Esophagus muscularis mucosa (tissue), 4 donors: ENCODE data around the gene PEG3. TPM values are rescaled to one million over a fixed set of nuclear protein-coding genes. Genes with fewer than 3 reads are reported as not detected.

Experiments
- DNase-seq: peaks from one replicate; pipeline ENCODE4 v3.0.0-alpha.2; 2017; ENCODE audit errors: extremely low spot score
- H3K27ac ChIP-seq, 4 donors: fragments of 200-600 bp; sonication (generic); replicated peaks in 1 of 4; 1 replicate in 3 of 4; 2 replicates in 1 of 4; pipeline ENCODE4 v1.5.1; 2016 to 2019; ENCODE audit warnings: mild to moderate bottlenecking in 1 of 4
- H3K27me3 ChIP-seq, 4 donors: fragments of 200-600 bp; sonication (generic); one replicate each; pipeline versions ENCODE4 v1.5.1 to v1.6.0; 2016 to 2019
- H3K36me3 ChIP-seq, 4 donors: fragments of 200-600 bp; sonication (generic); one replicate each; pipeline ENCODE4 v1.5.1; 2016 to 2019
- H3K4me1 ChIP-seq, 4 donors: fragments of 200-600 bp; sonication (generic); one replicate each; pipeline ENCODE4 v1.5.1; 2016 to 2019
- H3K4me3 ChIP-seq, 4 donors: fragments of 200-600 bp; sonication (generic); 1 replicate in 2 of 4; 2 replicates in 2 of 4; pipeline ENCODE4 v1.5.1; 2016 to 2019; ENCODE audit warnings: mild to moderate bottlenecking in 4 of 4, moderate library complexity in 1 of 4
- H3K9me3 ChIP-seq, 4 donors: fragments of 200-600 bp; sonication (generic); 1 replicate in 3 of 4; 2 replicates in 1 of 4; pipeline ENCODE4 v1.5.1; 2016 to 2019
- CTCF ChIP-seq, 3 experiments: fragments of 200-600 bp in 2 of 3; fragments of 450-650 bp in 1 of 3; sonication (generic) in 2 of 3; IDR thresholded peaks; one replicate each; pipeline ENCODE4 v1.5.1; 2017 to 2019; ENCODE audit warnings: antibody characterized with exemption in 3 of 3, mild to moderate bottlenecking in 2 of 3, moderate library complexity in 1 of 3
- EP300 ChIP-seq: sonication (generic); formaldehyde crosslinking; IDR thresholded peaks from one replicate; pipeline ENCODE4 v1.6.1; 2017; ENCODE audit warnings: antibody characterized with exemption
- POLR2A ChIP-seq: fragments of 450-650 bp; IDR thresholded peaks from one replicate; pipeline ENCODE4 v1.6.1; 2017; ENCODE audit warnings: antibody characterized with exemption, moderate library complexity, mild to moderate bottlenecking, low read depth
- POLR2AphosphoS5 ChIP-seq, 2 donors: sonication (generic); formaldehyde crosslinking; IDR thresholded peaks; one replicate each; pipeline ENCODE4 v1.6.1; 2017; ENCODE audit warnings: antibody characterized with exemption in 2 of 2
- WGBS: methylation state at CpG from one replicate; pipeline ENCODE4 v1.1.5; 2018; 5-methylcytosine and 5-hydroxymethylcytosine counted together
- intact Hi-C: fragments of 100-400 bp; cut with DNase I; formaldehyde crosslinking; loops from one replicate; pipeline ENCODE4 v1.15.1; 2023
- total RNA-seq, 4 donors: library from RNA; depleted of rRNA; stranded (reverse); fragments of >200 nt; gene quantifications; one replicate each; pipeline versions ENCODE4 v1.1.0 to v1.2.1, GENCODE V29; 2016

PEG3 gene
- total RNA-seq, 4 donors from 2014 or later: 9.8 to 13.7 (median 10.4) TPM

GRCh38 chr19:56877069-56877715 is 36.7 kb upstream of the PEG3 start:
- WGBS: 80% methylated on average over 19 of the region's 19 CpGs
- peaks cover 0 to 21% (median 6%) of the 10 kb centered on the region in 4 donors for H3K9me3 ChIP-seq
- no peak overlapping the region for H3K27ac ChIP-seq
- intact Hi-C loops: no loop called here
- H3K36me3 ChIP-seq: no peaks in the 10 kb centered on the region
- no peak for DNase-seq
- TF ChIP-seq POLR2AphosphoS5 (IDR thresholded peaks at IDR 0.05) (no peak), EP300 (no peak), POLR2A (no peak), CTCF (IDR thresholded peaks at IDR 0.05) (no peak)
- no peaks in the 10 kb centered on the region for H3K4me1 ChIP-seq
- H3K27me3 ChIP-seq: no peaks in the 10 kb centered on the region
- H3K4me3 ChIP-seq: no peak overlapping the region

- no peak overlapping the region for H3K4me3 ChIP-seq
- peaks cover 0 to 24% (median 6%) of the 10 kb centered on the region in 4 donors for H3K9me3 ChIP-seq
- DNase-seq: no peak
- no peak for TF ChIP-seq EP300
- no peaks in the 10 kb centered on the region for H3K36me3 ChIP-seq
- intact Hi-C loops: no loop called here
- 84% methylated on average over 3 of the region's 3 CpGs for WGBS
- no peaks in the 10 kb centered on the region for H3K4me1 ChIP-seq
- H3K27ac ChIP-seq: no peak overlapping the region
- no peaks in the 10 kb centered on the region for H3K27me3 ChIP-seq
Observed at GRCh38 chr19:56875717-56876116, 35.2 kb upstream of the PEG3 start.

- Histone ChIP-seq H3K36me3 (no peaks in the 10 kb centered on the region), H3K4me3 (no peak overlapping the region), H3K4me1 (no peaks in the 10 kb centered on the region), H3K27me3 (no peaks in the 10 kb centered on the region), H3K27ac (no peak overlapping the region), H3K9me3 (peaks cover 0 to 24% (median 6%) of the 10 kb centered on the region in 4 donors)
- intact Hi-C loops: no loop called here
- DNase-seq: no peak
- TF ChIP-seq EP300: no peak
- no peak for TF ChIP-seq POLR2A
- no peak for TF ChIP-seq POLR2AphosphoS5 (IDR thresholded peaks at IDR 0.05)
- TF ChIP-seq CTCF (IDR thresholded peaks at IDR 0.05): no peak
- WGBS: 86% methylated on average over 4 of the region's 4 CpGs
Observed at GRCh38 chr19:56874530-56874929, 34.0 kb upstream of the PEG3 start.

- intact Hi-C loops: no loop called here
- H3K36me3 ChIP-seq: no peaks in the 10 kb centered on the region
- 82% methylated on average over 5 of the region's 5 CpGs for WGBS
Observed at GRCh38 chr19:56873493-56873892, 33.0 kb upstream of the PEG3 start.

GRCh38 chr19:56869886-56870285 is 29.4 kb upstream of the PEG3 start:
- no peak for DNase-seq
- intact Hi-C loops: no loop called here
- Histone ChIP-seq H3K27ac (no peak overlapping the region), H3K9me3 (peaks cover 0 to 15% (median 4%) of the 10 kb centered on the region in 4 donors), H3K36me3 (no peaks in the 10 kb centered on the region), H3K4me3 (no peak overlapping the region), H3K4me1 (no peaks in the 10 kb centered on the region), H3K27me3 (peaks cover 0 to under 1% (median 0%) of the 10 kb centered on the region in 4 donors)
- TF ChIP-seq POLR2A: no peak
- 84% methylated on average over 8 of the region's 8 CpGs for WGBS

More at GRCh38 chr19:56873493-56873892, 33.0 kb upstream of the PEG3 start:
- DNase-seq: peak; percentile 84
- H3K4me3 ChIP-seq: no peak overlapping the region
- TF ChIP-seq CTCF (IDR thresholded peaks at IDR 0.05) (no peak), POLR2A (no peak), EP300 (no peak), POLR2AphosphoS5 (IDR thresholded peaks at IDR 0.05) (no peak)
- no peak overlapping the region for H3K27ac ChIP-seq
- H3K9me3 ChIP-seq: peaks cover 0 to 24% (median 6%) of the 10 kb centered on the region in 4 donors
- no peaks in the 10 kb centered on the region for H3K4me1 ChIP-seq
- no peaks in the 10 kb centered on the region for H3K27me3 ChIP-seq

GRCh38 chr19:56868446-56868845 is 27.9 kb upstream of the PEG3 start:
- intact Hi-C loops: no loop called here
- no peak overlapping the region for H3K27ac ChIP-seq
- no peaks in the 10 kb centered on the region for H3K4me1 ChIP-seq
- no peak for TF ChIP-seq POLR2A
- no peak for TF ChIP-seq EP300
- no peak for TF ChIP-seq CTCF (IDR thresholded peaks at IDR 0.05)
- no peak for TF ChIP-seq POLR2AphosphoS5 (IDR thresholded peaks at IDR 0.05)
- DNase-seq: no peak
- peaks cover 0 to 15% (median 4%) of the 10 kb centered on the region in 4 donors for H3K9me3 ChIP-seq
- 87% methylated on average over 1 of the region's 1 CpG for WGBS
- peaks cover 0 to 7% (median 0%) of the 10 kb centered on the region in 4 donors for H3K27me3 ChIP-seq
- no peaks in the 10 kb centered on the region for H3K36me3 ChIP-seq
- H3K4me3 ChIP-seq: no peak overlapping the region
